NCI-H1436 treated with DMSO at 0.1 percent for 48 hours (cell line): ENCODE data around the gene GLCCI1.
A peak's percentile ranks its signal among the peaks of the same experiment; 100 is the strongest.

Source experiments
- DNase-seq: peaks from one replicate; lab custom pipeline; 2025; lab: John Stamatoyannopoulos, UW

GLCCI1 gene

DNA sequence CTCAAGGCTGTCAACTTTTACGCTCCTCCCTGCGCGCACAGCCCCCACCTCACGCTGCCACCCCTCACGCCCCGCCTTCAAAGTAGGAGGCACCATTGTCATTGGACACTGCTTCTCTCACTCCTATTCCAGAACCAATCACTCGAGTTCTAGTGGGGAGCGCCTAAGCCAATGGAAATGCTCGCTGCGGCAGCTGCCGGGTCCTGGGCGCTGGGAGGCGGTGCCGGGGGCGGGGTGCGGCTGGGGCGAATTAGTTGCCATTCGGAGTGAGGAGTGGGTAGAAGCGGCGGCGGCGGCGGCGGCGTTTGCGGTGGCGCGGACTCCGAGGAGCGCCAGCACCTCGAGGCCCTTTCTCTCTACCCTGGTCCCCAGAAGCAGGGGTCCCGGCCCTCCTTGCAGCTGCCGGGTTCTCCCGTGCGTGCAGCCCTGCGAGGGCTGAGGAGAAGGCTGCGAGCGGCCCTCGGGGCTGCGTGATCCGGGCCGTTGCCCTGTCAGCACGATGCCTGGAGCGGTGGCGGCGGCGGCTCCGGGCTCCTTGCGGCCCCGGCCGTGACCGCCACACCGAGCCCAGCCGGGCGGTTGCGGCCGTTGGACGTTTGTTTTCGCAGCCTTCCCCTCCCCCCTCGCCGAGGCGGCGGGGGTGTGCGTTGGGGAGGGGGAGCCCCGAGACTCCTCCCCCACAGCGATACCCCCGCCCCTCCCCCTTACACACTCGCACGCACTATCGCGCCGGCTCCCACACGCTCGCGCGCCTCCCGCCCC is at the start of gene GLCCI1:
TSS of gene GLCCI1 (plus strand) at position 253 of the 762 bp plus-strand sequence. CDS start 555 bp downstream, outside the sequence.
- peak; percentile 90 for DNase-seq

GRCh38 chr7:7919449-7919945 is 49.1 kb upstream of the GLCCI1 start:
- DNase-seq = no peak

- DNase-seq = no peak
Measured at GRCh38 chr7:7920056-7920455, 48.5 kb upstream of the GLCCI1 start.

DNA sequence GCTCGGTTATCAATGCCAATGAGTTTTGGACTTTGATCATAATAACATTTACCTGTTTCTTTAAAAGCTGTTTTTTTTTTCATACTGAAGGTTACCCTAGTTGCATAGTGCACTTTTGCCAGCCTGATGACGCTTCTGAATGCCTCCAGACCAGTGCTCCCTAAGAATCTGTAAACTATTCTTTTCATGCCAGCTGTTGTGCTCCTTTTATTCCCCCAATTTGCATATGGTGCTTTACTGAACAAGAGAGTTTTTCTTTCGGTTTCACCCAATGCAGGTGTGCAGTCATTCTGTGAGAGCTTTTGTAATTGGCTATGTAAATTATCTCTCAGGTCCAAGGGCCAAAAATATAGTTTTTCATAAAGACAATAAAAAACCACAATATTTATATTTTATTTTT is 48.1 kb upstream of the GLCCI1 start:
- no peak for DNase-seq

DNA sequence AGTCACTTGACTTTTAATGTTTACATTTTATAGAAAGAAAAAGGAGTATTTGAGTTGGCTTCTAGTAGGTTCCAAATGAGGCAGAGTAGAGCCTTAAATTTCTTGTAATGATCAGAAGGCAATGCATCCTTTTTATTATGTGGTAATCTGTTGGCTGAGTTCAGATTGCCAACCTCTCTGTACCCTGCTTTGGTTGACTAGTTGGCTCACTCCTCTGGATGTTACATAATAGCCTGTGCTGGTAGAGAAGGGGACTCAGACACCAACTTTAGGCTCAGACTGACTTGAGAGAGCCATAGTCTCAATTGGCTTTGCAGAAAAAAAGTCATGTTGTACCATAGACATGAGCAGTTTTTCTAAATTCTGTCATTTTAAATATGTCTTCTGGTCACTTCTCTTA is 46.8 kb upstream of the GLCCI1 start:
- no peak for DNase-seq

DNA sequence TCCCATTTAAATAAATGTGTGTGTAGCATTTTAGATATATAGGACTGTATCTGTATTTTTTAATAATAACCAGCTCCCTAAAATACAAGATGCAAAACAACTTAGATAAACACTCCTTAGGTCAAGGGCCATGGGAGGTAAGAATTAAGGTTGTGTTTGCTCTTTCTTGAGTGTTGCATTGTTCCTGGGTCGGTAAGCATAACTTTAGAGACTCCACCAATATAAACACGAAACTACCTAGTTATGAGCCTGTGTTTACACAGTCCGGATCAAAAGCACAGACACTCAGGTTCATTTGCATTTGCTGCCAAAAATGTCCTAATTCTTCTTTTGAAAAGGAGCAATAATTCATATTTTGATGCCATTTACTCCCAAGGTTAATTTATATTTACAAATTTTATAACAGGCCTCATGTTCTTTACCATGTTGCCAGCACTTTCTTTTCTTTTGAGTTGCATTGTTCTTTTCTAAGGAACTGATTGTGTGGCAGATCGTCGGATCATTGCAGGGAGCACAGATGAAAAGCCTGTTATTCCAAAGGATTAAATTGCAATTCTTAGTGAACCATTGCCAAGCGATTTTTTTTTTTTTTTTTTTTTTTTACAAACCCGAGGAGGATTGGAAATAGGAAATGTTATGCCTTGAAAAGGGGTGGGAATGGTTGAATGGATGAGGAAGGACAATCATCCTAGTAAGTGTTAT is 45.8 kb upstream of the GLCCI1 start:
- DNase-seq = no peak

- DNase-seq = no peak
Measured at GRCh38 chr7:7923818-7924217, 44.8 kb upstream of the GLCCI1 start.

- no peak for DNase-seq
Measured at GRCh38 chr7:7924303-7924702, 44.3 kb upstream of the GLCCI1 start.

- DNase-seq = no peak
Measured at GRCh38 chr7:7931626-7932025, 37.0 kb upstream of the GLCCI1 start.

- no peak for DNase-seq
Measured at GRCh38 chr7:7932553-7932952, 36.0 kb upstream of the GLCCI1 start.

GRCh38 chr7:7933915-7934526 is 34.6 kb upstream of the GLCCI1 start:
- DNase-seq = no peak

DNA sequence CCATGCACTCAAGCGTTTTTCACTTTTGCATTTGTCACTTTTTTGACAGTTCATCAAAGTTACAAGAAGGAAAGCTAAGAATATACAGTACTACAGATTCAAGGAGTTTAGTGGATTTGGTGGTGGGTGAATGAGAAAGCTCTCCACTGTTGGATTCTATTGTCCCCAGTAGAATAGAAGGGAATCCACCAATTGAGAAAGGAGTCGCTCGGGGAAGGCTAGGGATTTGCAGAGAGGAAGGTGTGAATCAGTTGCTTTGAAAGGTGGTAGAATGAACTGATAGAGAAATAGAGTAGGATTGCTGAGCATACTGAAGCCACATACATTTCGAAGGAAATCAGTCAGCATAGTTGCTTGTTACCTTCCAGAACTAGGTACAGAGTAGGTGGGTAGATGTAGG is 33.7 kb upstream of the GLCCI1 start:
- no peak for DNase-seq

GRCh38 chr7:7938471-7938870 is 30.1 kb upstream of the GLCCI1 start:
- DNase-seq = no peak

DNA sequence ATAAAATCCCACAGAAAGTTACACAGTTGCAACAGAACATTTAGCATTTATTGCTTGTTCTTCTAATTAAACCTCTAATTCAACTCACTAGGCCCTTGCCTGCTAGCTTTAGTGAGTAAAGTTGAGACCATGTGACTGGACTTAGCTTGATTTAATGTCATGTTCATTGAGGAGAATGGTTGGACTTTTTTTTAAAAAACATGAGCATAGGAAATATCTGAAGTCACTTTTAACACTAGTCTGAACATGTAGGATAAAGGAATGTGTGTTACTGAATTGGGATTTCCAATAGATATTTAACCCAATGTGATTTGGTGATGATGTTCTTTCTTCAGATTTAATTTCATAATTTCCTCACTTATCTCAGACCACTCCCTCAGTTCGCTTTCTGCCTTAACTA is 24.6 kb upstream of the GLCCI1 start:
- no peak for DNase-seq

GRCh38 chr7:7944619-7945282 is 23.8 kb upstream of the GLCCI1 start:
- no peak for DNase-seq

DNA sequence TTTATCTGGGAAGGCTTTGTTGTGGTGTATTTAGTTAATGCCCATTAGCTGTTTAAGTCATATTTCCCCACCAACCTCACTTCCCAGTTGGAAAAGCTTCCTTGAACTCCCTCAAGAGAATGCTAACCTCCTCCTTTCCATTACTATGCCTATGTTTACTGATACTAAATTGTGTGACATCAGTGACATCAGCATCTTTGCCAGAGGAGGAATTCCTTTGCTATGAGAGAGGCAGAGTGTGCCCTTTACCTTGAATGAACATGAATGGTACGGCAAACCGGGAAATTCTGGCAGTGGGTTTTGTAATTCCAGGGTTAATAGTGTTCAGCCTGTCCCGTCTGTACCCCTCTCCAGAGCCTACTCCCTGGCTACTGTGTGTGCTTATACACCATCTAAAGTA is 22.1 kb upstream of the GLCCI1 start:
- no peak for DNase-seq

GRCh38 chr7:7948232-7948631 is 20.4 kb upstream of the GLCCI1 start:
- DNase-seq = no peak

DNA sequence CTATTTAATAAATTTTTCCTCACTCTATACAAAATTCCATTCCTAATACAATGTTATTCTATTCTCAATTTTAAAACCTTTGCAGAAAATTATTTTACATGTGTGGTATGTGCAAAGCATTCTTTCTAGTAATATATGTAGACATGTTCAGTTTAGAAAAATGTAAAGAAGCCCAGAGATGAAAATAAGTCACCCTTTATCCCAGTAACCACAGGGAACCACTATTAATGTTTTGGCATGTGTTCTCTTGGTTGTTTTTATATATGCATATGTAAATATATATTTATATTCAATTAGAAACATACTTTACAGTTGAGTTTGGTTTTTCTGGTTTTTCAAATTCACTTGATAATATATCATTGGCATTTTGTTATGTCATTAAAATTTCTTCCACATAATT is 14.8 kb upstream of the GLCCI1 start:
- no peak for DNase-seq

DNA sequence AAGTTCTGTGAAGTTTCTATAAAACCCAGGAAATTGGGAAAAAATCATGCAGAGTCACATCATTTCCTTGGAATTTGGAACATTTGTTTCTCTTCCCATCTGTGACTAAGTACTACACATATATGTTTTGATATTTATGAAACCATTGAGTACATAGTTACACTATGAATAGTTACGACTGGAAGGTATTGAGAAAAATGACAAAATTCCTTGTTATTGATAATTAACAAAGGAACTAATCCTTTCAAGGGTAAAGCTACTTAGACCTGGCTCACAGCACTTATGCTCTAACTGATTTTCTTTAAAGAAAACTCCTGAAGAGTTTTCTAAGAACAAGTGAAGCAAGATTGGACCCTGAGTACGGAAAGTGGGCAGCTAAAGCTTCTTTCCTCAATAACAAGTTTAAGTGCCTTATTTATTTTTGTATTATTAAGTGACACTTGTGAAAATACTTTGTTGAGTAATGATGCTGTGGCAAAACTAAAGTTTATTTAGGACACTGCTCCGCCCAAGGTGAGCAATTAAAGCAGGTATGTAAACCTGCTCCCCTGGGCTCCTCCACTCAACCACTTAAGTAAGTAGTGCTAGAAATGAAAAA is 12.0 kb upstream of the GLCCI1 start:
- DNase-seq = no peak

- DNase-seq = no peak
Measured at GRCh38 chr7:7957513-7957912, 11.1 kb upstream of the GLCCI1 start.

GRCh38 chr7:7959979-7960670 is 8.5 kb upstream of the GLCCI1 start:
- no peak for DNase-seq
